Measurements from ENCODE around the gene FLT3LG. TPM values are rescaled to one million over a fixed set of nuclear protein-coding genes. Genes with fewer than 3 reads are reported as not detected.

FLT3LG gene
- total RNA-seq, 4 donors from 2014 or later: 5.5 to 11.5 (median 10.4) TPM

DNA sequence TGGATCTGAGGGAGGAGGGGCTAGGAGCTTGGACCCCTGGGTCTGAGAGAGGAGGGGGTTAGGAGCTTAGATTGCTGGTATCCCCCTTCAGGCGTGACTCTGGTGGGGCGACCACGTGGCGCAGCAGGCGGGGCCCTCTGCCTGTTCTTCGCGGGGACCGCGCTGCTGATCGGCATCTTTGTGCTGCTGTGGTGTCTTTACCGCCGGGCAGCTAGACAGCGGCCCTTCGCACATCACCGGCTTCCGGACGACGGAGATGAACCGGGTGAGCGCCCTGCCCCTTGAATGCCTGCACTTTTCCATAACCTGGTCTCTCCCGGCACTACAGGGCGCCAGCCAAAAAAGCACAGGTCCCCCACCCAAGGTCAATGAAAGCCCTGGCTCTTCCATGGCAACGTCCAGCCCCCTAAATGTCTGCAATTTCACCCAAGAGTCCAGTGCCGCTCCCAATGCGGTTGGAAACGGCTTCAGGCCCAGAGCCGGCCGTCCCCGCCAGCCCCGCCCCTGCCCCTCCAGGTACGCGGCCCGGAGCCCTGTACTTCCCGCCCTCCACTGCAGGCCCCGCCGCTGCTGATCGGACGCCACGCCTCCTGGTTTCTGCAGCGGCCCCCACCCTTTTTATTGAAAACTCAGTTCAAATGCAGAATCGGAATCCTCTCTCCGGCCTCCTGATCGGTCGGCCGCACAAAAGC is 46.0 kb upstream of the FLT3LG start:
- Histone ChIP-seq H3K27ac (replicated peaks in 1 of 4) (no peak overlapping the region), H3K27me3 (peaks cover 10 to 100% (median 86%) of the 10 kb centered on the region in 4 donors), H3K36me3 (no peaks in the 10 kb centered on the region), H3K4me3 (peak overlapping the region in 2 of 4 donors; percentile 18 to 28), H3K9me3 (no peaks in the 10 kb centered on the region), H3K4me1 (peaks cover 20 to 40% (median 23%) of the 10 kb centered on the region in 4 donors)
- no peak for DNase-seq (ENCODE audit: extremely low spot score)
- intact Hi-C loops (cut with DNase I): no loop called here
- no peak for TF ChIP-seq POLR2AphosphoS5 (IDR thresholded peaks at IDR 0.05)
- no peak for TF ChIP-seq POLR2A (IDR thresholded peaks at IDR 0.05; ENCODE audit: low read depth)
- TF ChIP-seq, protein P1, sequence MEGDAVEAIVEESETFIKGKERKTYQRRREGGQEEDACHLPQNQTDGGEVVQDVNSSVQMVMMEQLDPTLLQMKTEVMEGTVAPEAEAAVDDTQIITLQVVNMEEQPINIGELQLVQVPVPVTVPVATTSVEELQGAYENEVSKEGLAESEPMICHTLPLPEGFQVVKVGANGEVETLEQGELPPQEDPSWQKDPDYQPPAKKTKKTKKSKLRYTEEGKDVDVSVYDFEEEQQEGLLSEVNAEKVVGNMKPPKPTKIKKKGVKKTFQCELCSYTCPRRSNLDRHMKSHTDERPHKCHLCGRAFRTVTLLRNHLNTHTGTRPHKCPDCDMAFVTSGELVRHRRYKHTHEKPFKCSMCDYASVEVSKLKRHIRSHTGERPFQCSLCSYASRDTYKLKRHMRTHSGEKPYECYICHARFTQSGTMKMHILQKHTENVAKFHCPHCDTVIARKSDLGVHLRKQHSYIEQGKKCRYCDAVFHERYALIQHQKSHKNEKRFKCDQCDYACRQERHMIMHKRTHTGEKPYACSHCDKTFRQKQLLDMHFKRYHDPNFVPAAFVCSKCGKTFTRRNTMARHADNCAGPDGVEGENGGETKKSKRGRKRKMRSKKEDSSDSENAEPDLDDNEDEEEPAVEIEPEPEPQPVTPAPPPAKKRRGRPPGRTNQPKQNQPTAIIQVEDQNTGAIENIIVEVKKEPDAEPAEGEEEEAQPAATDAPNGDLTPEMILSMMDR (IDR thresholded peaks at IDR 0.05): no peak
- no peak for TF ChIP-seq EP300 (IDR thresholded peaks at IDR 0.05)
- WGBS: 7% methylated on average over 17 of the region's 45 CpGs

DNA sequence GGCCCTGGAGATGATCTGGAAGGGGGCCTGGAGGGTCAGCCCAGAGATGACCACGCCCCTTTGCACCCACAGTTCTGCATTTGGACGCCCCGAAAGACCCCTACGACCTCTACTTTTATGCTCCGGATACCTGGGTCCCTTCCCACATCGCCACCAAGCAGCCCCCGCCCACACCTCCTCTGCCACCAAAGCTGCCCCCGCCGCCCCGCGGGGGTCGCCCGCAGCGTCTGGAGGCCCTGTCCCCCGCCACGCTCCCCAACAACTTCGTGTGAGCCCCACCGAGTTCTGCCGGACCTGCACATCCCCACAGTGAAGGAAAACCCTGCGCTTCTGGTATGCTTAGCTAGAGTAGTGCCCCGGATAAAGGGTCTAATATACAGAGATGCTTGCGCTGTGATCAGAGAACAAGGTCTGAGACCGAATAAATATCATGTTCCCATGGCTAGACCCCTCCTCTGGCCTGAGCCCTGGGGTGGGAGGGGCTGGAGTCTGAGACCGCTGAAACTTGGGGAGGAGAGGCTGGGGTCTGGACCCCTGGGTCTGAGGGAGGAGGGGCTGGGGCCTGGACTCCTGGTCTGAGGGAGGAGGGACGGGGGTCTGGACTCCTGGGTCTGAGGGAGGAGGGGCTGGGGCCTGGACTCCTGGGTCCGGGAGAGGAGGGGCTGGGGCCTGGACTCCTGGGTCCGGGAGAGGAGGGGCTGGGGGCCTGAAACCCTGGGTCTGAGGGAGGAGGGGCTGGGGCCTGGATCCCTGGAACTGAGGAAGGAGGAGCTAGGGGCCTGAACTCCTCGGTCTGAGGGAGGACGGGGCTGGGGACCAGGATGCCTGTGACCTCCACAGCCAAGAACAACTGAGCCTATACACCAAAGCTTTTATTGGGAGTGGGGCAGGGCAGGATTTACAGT is 45.2 kb upstream of the FLT3LG start:
- H3K4me1 ChIP-seq: peaks cover 12 to 37% (median 17%) of the 10 kb centered on the region in 4 donors
- no peak for DNase-seq (ENCODE audit: extremely low spot score)
- no peaks in the 10 kb centered on the region for H3K9me3 ChIP-seq
- H3K36me3 ChIP-seq: no peaks in the 10 kb centered on the region
- intact Hi-C loops (cut with DNase I): no loop called here
- H3K4me3 ChIP-seq: peak overlapping the region in 2 of 4 donors; percentile 18 to 28
- 27% methylated on average over 12 of the region's 29 CpGs for WGBS
- TF ChIP-seq, protein P1 (IDR thresholded peaks at IDR 0.05): no peak
- TF ChIP-seq EP300 (IDR thresholded peaks at IDR 0.05): no peak
- TF ChIP-seq POLR2AphosphoS5 (IDR thresholded peaks at IDR 0.05): no peak
- TF ChIP-seq POLR2A (IDR thresholded peaks at IDR 0.05; ENCODE audit: low read depth): no peak
- H3K27ac ChIP-seq (replicated peaks in 1 of 4): no peak overlapping the region
- H3K27me3 ChIP-seq: peaks cover 10 to 100% (median 85%) of the 10 kb centered on the region in 4 donors

DNA sequence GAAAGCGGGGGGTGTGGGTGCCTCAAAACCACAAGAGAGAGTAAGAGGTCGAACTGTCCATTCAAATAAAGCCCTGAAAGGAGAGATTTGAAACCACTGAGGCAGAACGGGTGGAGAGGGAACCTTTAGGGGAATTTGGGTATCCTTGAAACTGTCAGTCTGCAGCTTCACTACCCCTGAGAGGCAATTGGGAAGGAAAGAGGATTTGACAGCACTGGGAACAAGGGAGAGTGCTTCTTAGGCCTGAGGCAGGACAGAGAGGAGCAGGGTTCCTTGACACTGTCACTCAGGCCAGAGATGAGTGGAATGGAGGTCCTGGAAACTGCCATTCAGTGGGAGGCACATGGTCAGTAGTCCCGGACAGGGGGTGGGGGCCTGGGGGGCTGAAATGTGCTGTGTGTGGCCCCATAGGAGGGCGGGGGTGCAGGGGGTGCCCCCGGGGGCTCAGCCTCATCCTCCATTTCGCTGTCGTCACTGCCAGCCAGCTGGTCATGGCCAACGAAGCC is 43.8 kb upstream of the FLT3LG start:
- no peaks in the 10 kb centered on the region for H3K9me3 ChIP-seq
- H3K4me3 ChIP-seq: no peak overlapping the region
- H3K36me3 ChIP-seq: no peaks in the 10 kb centered on the region
- no peak for TF ChIP-seq EP300 (IDR thresholded peaks at IDR 0.05)
- no peak for TF ChIP-seq POLR2A (IDR thresholded peaks at IDR 0.05; ENCODE audit: low read depth)
- TF ChIP-seq POLR2AphosphoS5 (IDR thresholded peaks at IDR 0.05): no peak
- TF ChIP-seq, protein P1 (IDR thresholded peaks at IDR 0.05): no peak
- WGBS: 79% methylated on average over 8 of the region's 9 CpGs
- intact Hi-C loops (cut with DNase I): no loop called here
- peaks cover 10 to 100% (median 83%) of the 10 kb centered on the region in 4 donors for H3K27me3 ChIP-seq
- DNase-seq (ENCODE audit: extremely low spot score): no peak
- H3K27ac ChIP-seq (replicated peaks in 1 of 4): no peak overlapping the region
- H3K4me1 ChIP-seq: peaks cover 9 to 37% (median 18%) of the 10 kb centered on the region in 4 donors

DNA sequence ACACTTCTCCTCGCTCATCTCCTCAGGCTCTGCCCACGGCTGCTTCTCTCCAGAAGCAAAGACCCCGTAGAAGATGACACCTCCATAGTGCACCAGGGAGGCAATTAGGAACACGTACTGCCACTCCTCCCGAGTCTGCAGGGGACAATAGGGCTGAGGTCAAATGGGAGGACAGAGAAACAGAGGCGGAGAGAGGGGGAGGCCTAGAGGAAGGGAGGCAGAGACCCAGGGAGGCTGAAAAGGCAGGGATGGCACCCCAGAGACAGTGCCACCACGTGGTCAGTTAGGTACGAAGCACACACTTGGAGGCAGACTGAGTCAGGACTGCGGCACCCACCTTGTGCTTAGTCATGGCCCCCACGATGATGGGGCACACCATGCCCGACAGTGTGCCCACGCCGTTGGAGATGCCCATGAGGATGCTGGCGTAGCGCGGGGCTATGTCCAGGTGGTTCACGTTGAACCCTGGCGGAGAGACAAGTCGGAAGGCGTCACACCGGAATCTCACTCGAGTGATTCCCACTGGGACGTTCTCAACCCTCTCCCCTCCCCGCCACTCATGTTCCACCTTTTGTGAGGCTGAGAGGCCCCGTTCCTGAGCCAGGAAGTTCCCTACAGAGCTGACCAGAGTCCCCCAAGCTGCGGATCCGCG is 43.2 kb upstream of the FLT3LG start:
- WGBS: 65% methylated on average over 24 of the region's 28 CpGs
- no peak overlapping the region for H3K27ac ChIP-seq (replicated peaks in 1 of 4)
- intact Hi-C loops (cut with DNase I): no loop called here
- H3K4me1 ChIP-seq: peaks cover 9 to 37% (median 18%) of the 10 kb centered on the region in 4 donors
- TF ChIP-seq POLR2AphosphoS5 (IDR thresholded peaks at IDR 0.05) (no peak), EP300 (IDR thresholded peaks at IDR 0.05) (no peak)
- TF ChIP-seq, protein P1 (IDR thresholded peaks at IDR 0.05): no peak
- H3K36me3 ChIP-seq: no peaks in the 10 kb centered on the region
- DNase-seq (ENCODE audit: extremely low spot score): no peak
- H3K4me3 ChIP-seq: no peak overlapping the region
- H3K27me3 ChIP-seq: peaks cover 10 to 100% (median 82%) of the 10 kb centered on the region in 4 donors
- H3K9me3 ChIP-seq: no peaks in the 10 kb centered on the region

All from esophagus muscularis mucosa (tissue), 4 donors.